Loucy (cell line): ENCODE measurements around the gene CDC42BPA.

Source experiments
- H2AFZ ChIP-seq: fragments of 200-600 bp; sonication (generic); 2 replicates; pipeline ENCODE4 v1.6.0; 2016; ENCODE audit warnings: antibody characterized with exemption, mild to moderate bottlenecking, low read length, moderate library complexity
- H3F3A ChIP-seq: fragments of 200-600 bp; 2 replicates; pipeline ENCODE4 v1.6.0; 2016; ENCODE audit warnings: antibody characterized with exemption, low read depth, mild to moderate bottlenecking
- H3K27me3 ChIP-seq: fragments of 200-600 bp; sonication (generic); 2 replicates; pipeline ENCODE4 v1.6.1; 2014; ENCODE audit warnings: low read length, mild to moderate bottlenecking; ENCODE audit not compliant: insufficient read depth, poor library complexity, severe bottlenecking
- H3K36me3 ChIP-seq: fragments of 200-600 bp; sonication (generic); 2 replicates; pipeline ENCODE4 v1.6.1; 2016; ENCODE audit warnings: low read length; ENCODE audit not compliant: insufficient read depth
- H3K4me1 ChIP-seq: fragments of 200-600 bp; sonication (generic); 2 replicates; pipeline ENCODE4 v1.5.1; 2014; ENCODE audit warnings: low read length, mild to moderate bottlenecking; ENCODE audit not compliant: insufficient read depth, poor library complexity, severe bottlenecking
- H3K4me2 ChIP-seq: fragments of 200-600 bp; sonication (generic); 2 replicates; pipeline ENCODE4 v1.6.0; 2014; ENCODE audit warnings: antibody characterized with exemption, low read length, low read depth, mild to moderate bottlenecking; ENCODE audit not compliant: poor library complexity, severe bottlenecking
- H3K4me3 ChIP-seq: fragments of 200-600 bp; sonication (generic); 2 replicates; pipeline ENCODE4 v1.5.1; 2014; ENCODE audit warnings: low read length, mild to moderate bottlenecking, mixed read lengths; ENCODE audit not compliant: poor library complexity, severe bottlenecking
- H3K79me2 ChIP-seq: fragments of 200-600 bp; sonication (generic); 2 replicates; pipeline ENCODE4 v1.6.1; 2014; ENCODE audit warnings: low read length; ENCODE audit not compliant: insufficient read depth
- H3K9ac ChIP-seq: fragments of 200-600 bp; sonication (generic); 2 replicates; pipeline ENCODE4 v1.6.0; 2014; ENCODE audit warnings: mild to moderate bottlenecking, low read depth, low read length, moderate library complexity; ENCODE audit not compliant: poor library complexity, severe bottlenecking
- H3K9me2 ChIP-seq: fragments of 200-600 bp; sonication (generic); replicated peaks from 2 replicates; pipeline ENCODE4 v1.6.1; 2016; ENCODE audit warnings: low read depth, low read length, mixed read lengths
- H3K9me3 ChIP-seq: fragments of 200-600 bp; sonication (generic); 2 replicates; pipeline ENCODE4 v1.6.1; 2014; ENCODE audit warnings: mild to moderate bottlenecking, antibody characterized with exemption, low read length, low read depth; ENCODE audit not compliant: insufficient read depth
- H4K20me1 ChIP-seq: fragments of 200-600 bp; sonication (generic); 2 replicates; pipeline ENCODE4 v1.6.0; 2014; ENCODE audit warnings: antibody characterized with exemption, low read length, mild to moderate bottlenecking; ENCODE audit not compliant: insufficient read depth, poor library complexity, severe bottlenecking
- CTCF ChIP-seq: fragments of 200-600 bp; sonication (generic); conservative IDR thresholded peaks from 2 replicates; pipeline ENCODE4 v1.5.1; 2014; ENCODE audit warnings: mild to moderate bottlenecking, antibody characterized with exemption, low read length
- EZH2phosphoT487 ChIP-seq: fragments of 200-600 bp; IDR thresholded peaks from 2 replicates; pipeline ENCODE4 v1.6.1; 2018; ENCODE audit warnings: antibody characterized with exemption, mild to moderate bottlenecking, moderate library complexity, borderline replicate concordance

The CDC42BPA gene

GRCh38 chr1:226986496-226987178 is 331.7 kb downstream of the CDC42BPA start:
- peaks cover 48% of the 10 kb centered on the region; the same call in 1 of the 2 replicates for H3K36me3 ChIP-seq
- TF ChIP-seq CTCF (no peak), EZH2phosphoT487 (no peak)

GRCh38 chr1:226985839-226986463 is 332.3 kb downstream of the CDC42BPA start:
- TF ChIP-seq CTCF (no peak), EZH2phosphoT487 (no peak)
- no peaks in the 10 kb centered on the region for H3F3A ChIP-seq
- H4K20me1 ChIP-seq: no peaks in the 10 kb centered on the region
- H3K4me1 ChIP-seq: no peaks in the 10 kb centered on the region
- H3K79me2 ChIP-seq: no peaks in the 10 kb centered on the region
- no peaks in the 10 kb centered on the region for H3K9me2 ChIP-seq
- peaks cover 51% of the 10 kb centered on the region; the same call in 1 of the 2 replicates for H3K36me3 ChIP-seq
- H3K9me3 ChIP-seq: no peaks in the 10 kb centered on the region
- H3K4me3 ChIP-seq: no peak overlapping the region
- H3K27me3 ChIP-seq: no peaks in the 10 kb centered on the region
- no peak overlapping the region for H3K4me2 ChIP-seq
- H2AFZ ChIP-seq: no peak overlapping the region
- no peak overlapping the region for H3K9ac ChIP-seq

More at GRCh38 chr1:226986496-226987178, 331.7 kb downstream of the CDC42BPA start:
- H3F3A ChIP-seq: no peaks in the 10 kb centered on the region
- H3K27me3 ChIP-seq: no peaks in the 10 kb centered on the region
- H3K4me1 ChIP-seq: no peaks in the 10 kb centered on the region
- no peak overlapping the region for H3K4me3 ChIP-seq
- H3K9me2 ChIP-seq: no peaks in the 10 kb centered on the region
- no peaks in the 10 kb centered on the region for H3K9me3 ChIP-seq
- no peak overlapping the region for H3K9ac ChIP-seq
- no peak overlapping the region for H2AFZ ChIP-seq
- no peaks in the 10 kb centered on the region for H3K79me2 ChIP-seq
- H3K4me2 ChIP-seq: no peak overlapping the region
- no peaks in the 10 kb centered on the region for H4K20me1 ChIP-seq

- Histone ChIP-seq H3K36me3 (peaks cover 52% of the 10 kb centered on the region; the same call in 1 of the 2 replicates), H3K79me2 (no peaks in the 10 kb centered on the region)
Measured at GRCh38 chr1:226985239-226985838, 333.0 kb downstream of the CDC42BPA start.

More at GRCh38 chr1:226985239-226985838, 333.0 kb downstream of the CDC42BPA start:
- Histone ChIP-seq H3F3A (no peaks in the 10 kb centered on the region), H3K4me3 (no peak overlapping the region), H3K27me3 (no peaks in the 10 kb centered on the region), H3K9me2 (no peaks in the 10 kb centered on the region), H3K4me1 (no peaks in the 10 kb centered on the region), H4K20me1 (no peaks in the 10 kb centered on the region), H2AFZ (no peak overlapping the region), H3K9ac (no peak overlapping the region), H3K4me2 (no peak overlapping the region), H3K9me3 (no peaks in the 10 kb centered on the region)
- no peak for TF ChIP-seq CTCF
- no peak for TF ChIP-seq EZH2phosphoT487
